Activated naive CD4-positive, alpha-beta T cell treated with anti-CD3 and anti-CD28 coated beads, Interleukin-2, amount 50 U/mL, for 24 hours (primary cell): Measurements from ENCODE around the gene LDB2.

ENCODE experiments used
- H3K27ac Mint-ChIP-seq: one replicate; pipeline ENCODE4 v1.8.0; 2021; ENCODE audit warnings: mild to moderate bottlenecking, mixed read lengths
- H3K27me3 Mint-ChIP-seq: one replicate; pipeline ENCODE4 v1.8.0; 2021; ENCODE audit warnings: mixed read lengths
- H3K36me3 Mint-ChIP-seq: one replicate; pipeline ENCODE4 v1.8.0; 2021; ENCODE audit warnings: mixed read lengths
- H3K4me1 Mint-ChIP-seq: one replicate; pipeline ENCODE4 v1.8.0; 2021; ENCODE audit warnings: mixed read lengths
- H3K4me3 Mint-ChIP-seq: one replicate; pipeline ENCODE4 v1.8.0; 2021; ENCODE audit warnings: mild to moderate bottlenecking, mixed read lengths
- H3K9me3 Mint-ChIP-seq: one replicate; pipeline ENCODE4 v1.8.0; 2021; ENCODE audit warnings: mixed read lengths

The LDB2 gene

DNA sequence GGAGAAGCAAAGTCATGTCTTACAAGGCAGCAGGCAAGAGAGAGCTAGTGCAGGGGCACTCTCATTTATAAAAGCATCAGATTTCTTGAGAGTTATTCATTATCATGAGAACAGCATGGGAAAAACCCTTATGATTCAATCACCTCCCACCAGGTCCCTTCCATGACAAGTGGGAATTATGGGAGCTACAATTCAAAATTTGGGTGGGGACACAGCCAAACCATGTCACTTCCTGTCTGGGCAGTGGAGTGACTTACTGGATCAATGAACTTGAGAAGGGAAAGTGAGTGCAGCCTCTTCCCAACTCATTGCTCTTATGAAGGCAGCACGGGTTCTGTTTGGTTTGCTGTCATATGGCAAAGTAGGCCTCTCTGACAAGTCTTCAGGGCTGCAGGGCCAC, 410.4 kb downstream of the LDB2 start:
- Mint-ChIP-seq H3K9me3 (peaks cover 8% of the 10 kb centered on the region), H3K4me3 (no peak overlapping the region), H3K27me3 (peaks cover 3% of the 10 kb centered on the region), H3K36me3 (no peaks in the 10 kb centered on the region), H3K4me1 (no peaks in the 10 kb centered on the region), H3K27ac (no peak overlapping the region)

GRCh38 chr4:16484711-16485110, 413.7 kb downstream of the LDB2 start:
- H3K27me3 Mint-ChIP-seq = peaks cover 4% of the 10 kb centered on the region
- H3K4me1 Mint-ChIP-seq = no peaks in the 10 kb centered on the region
- H3K36me3 Mint-ChIP-seq = no peaks in the 10 kb centered on the region
- H3K4me3 Mint-ChIP-seq = no peak overlapping the region
- H3K27ac Mint-ChIP-seq = no peak overlapping the region
- peaks cover 8% of the 10 kb centered on the region for H3K9me3 Mint-ChIP-seq

GRCh38 chr4:16483540-16483939, 414.9 kb downstream of the LDB2 start:
- H3K4me1 Mint-ChIP-seq = no peaks in the 10 kb centered on the region
- H3K9me3 Mint-ChIP-seq = no peaks in the 10 kb centered on the region
- no peaks in the 10 kb centered on the region for H3K36me3 Mint-ChIP-seq
- peaks cover 4% of the 10 kb centered on the region for H3K27me3 Mint-ChIP-seq
- no peak overlapping the region for H3K27ac Mint-ChIP-seq
- H3K4me3 Mint-ChIP-seq = no peak overlapping the region

GRCh38 chr4:16480011-16480410, 418.4 kb downstream of the LDB2 start:
- H3K36me3 Mint-ChIP-seq = no peaks in the 10 kb centered on the region
- peaks cover 4% of the 10 kb centered on the region for H3K27me3 Mint-ChIP-seq
- H3K27ac Mint-ChIP-seq = no peak overlapping the region
- no peaks in the 10 kb centered on the region for H3K9me3 Mint-ChIP-seq
- H3K4me1 Mint-ChIP-seq = no peaks in the 10 kb centered on the region
- no peak overlapping the region for H3K4me3 Mint-ChIP-seq

DNA sequence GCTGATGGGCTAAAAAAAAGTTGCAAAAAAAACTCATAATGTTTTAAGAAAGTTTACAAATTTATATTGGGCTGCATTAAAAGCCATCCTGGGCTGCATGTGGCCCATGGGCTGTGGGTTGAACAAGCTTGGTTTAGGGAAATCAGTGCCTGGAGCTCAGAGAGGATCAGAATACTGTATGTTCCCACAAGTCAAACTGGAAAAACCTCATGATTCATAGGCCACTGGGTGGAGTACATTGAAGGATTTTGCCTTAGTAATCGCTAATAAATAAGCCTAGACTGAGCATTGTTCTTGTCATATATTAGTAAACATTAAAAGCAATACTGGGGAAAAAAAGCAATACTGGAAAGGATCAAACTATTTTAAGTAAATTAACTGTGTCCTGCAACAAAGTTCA, 425.9 kb downstream of the LDB2 start:
- H3K4me3 Mint-ChIP-seq = no peak overlapping the region
- no peaks in the 10 kb centered on the region for H3K4me1 Mint-ChIP-seq
- H3K9me3 Mint-ChIP-seq = peaks cover 18% of the 10 kb centered on the region
- no peak overlapping the region for H3K27ac Mint-ChIP-seq
- H3K36me3 Mint-ChIP-seq = no peaks in the 10 kb centered on the region
- no peaks in the 10 kb centered on the region for H3K27me3 Mint-ChIP-seq

- H3K27me3 Mint-ChIP-seq = no peaks in the 10 kb centered on the region
- peaks cover 5% of the 10 kb centered on the region for H3K9me3 Mint-ChIP-seq
- H3K4me1 Mint-ChIP-seq = no peaks in the 10 kb centered on the region
- H3K36me3 Mint-ChIP-seq = no peaks in the 10 kb centered on the region
- no peak overlapping the region for H3K27ac Mint-ChIP-seq
- no peak overlapping the region for H3K4me3 Mint-ChIP-seq
These were observed 431.4 kb downstream of the LDB2 start for GRCh38 chr4:16467061-16467460.

DNA sequence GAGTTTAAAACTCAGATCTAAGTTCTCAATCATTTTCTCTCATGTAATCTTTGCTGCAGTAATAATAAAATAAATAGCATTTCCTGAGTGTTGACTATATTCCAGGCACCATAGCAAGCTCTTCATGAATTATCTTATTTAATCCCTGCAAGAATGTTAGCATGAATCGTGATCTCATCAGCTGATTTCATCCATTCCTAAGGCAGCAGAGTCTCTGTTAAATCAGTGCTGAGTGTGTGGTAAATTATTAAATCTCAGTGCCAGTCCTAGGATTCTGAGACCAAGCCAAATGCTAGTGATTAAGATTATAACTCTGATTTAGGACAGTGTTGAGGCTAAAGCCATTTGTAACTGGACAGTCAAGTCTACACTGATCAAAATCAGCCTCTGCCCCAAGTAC, 431.9 kb downstream of the LDB2 start:
- Mint-ChIP-seq H3K4me3 (no peak overlapping the region), H3K4me1 (no peaks in the 10 kb centered on the region), H3K36me3 (no peaks in the 10 kb centered on the region), H3K27me3 (no peaks in the 10 kb centered on the region), H3K27ac (no peak overlapping the region), H3K9me3 (no peaks in the 10 kb centered on the region)

- Mint-ChIP-seq H3K9me3 (no peaks in the 10 kb centered on the region), H3K4me1 (no peaks in the 10 kb centered on the region), H3K36me3 (no peaks in the 10 kb centered on the region), H3K4me3 (no peak overlapping the region), H3K27ac (no peak overlapping the region), H3K27me3 (no peaks in the 10 kb centered on the region)
These were observed 433.8 kb downstream of the LDB2 start for GRCh38 chr4:16464651-16465050.

DNA sequence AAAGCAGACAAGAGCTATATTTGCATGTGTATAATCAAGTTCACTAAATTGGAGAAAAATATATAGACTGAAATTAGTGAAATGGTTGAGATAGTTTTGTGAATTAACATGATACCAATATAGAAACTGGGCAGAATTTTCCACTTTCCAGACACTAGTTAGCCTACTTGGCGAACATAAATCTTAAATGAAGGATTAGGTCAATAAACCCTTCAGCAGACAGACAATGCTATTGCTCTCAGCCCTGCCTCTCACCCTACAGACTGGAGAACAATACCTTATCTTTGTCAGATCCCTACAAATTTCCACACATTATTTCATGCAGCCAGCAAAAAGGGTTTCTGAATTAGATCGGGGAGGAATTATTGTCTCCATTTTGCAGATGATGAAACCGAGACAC, 435.8 kb downstream of the LDB2 start:
- H3K27me3 Mint-ChIP-seq = no peaks in the 10 kb centered on the region
- H3K4me3 Mint-ChIP-seq = no peak overlapping the region
- no peaks in the 10 kb centered on the region for H3K36me3 Mint-ChIP-seq
- no peaks in the 10 kb centered on the region for H3K9me3 Mint-ChIP-seq
- no peak overlapping the region for H3K27ac Mint-ChIP-seq
- H3K4me1 Mint-ChIP-seq = no peaks in the 10 kb centered on the region

DNA sequence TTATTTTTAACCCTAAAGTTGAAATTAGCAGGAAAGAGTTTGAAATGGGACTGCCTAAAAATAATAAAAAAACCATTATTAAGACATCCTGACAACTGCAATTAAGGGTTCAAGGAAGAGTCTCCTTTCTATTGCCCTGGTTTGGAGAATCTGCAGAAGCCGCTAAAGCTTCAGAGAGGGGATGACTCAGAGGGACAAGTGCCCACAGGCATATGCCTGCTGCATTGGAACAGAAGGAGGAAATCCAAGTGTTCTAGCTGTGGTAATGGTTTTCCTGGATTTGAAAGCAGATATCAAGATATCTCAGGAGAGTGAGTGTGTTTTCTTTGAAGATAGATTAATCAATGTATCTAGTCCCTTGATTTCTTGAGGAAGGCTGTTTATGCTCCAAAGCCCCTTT, 437.1 kb downstream of the LDB2 start:
- Mint-ChIP-seq H3K9me3 (no peaks in the 10 kb centered on the region), H3K36me3 (no peaks in the 10 kb centered on the region), H3K4me1 (no peaks in the 10 kb centered on the region), H3K4me3 (no peak overlapping the region), H3K27ac (no peak overlapping the region), H3K27me3 (no peaks in the 10 kb centered on the region)

DNA sequence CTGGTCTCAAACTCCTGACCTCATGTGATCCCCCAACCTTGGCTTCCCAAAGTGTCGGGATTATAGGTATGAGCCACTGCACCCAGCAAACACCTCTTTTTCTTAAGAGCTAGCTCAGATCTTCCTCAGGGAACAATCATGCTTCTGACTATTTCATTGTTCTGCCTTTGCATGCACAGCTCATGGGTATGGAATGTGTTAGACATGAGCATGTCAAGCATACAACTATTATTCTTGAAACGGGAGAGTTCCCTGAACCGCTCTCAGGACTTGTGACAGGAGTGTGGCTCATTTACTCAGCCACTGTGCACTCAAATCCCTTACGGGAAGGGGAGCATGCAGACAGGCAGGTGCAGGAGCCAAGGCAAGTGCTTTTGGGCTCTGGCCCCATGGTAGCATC, 440.5 kb downstream of the LDB2 start:
- no peaks in the 10 kb centered on the region for H3K4me1 Mint-ChIP-seq
- no peaks in the 10 kb centered on the region for H3K36me3 Mint-ChIP-seq
- no peaks in the 10 kb centered on the region for H3K9me3 Mint-ChIP-seq
- peaks cover 1% of the 10 kb centered on the region for H3K27me3 Mint-ChIP-seq
- no peak overlapping the region for H3K4me3 Mint-ChIP-seq
- no peak overlapping the region for H3K27ac Mint-ChIP-seq
